Measurements from ENCODE around the gene NUDT19.
"Not testable (repeated sequence)": the region's sequence is repeated elsewhere in the genome, so short reads cannot be mapped to it uniquely, and the experiment has no call there.

The NUDT19 gene

GRCh38 chr19:32691291-32691951 lies at the start of gene NUDT19:
Gene NUDT19, plus strand, starts transcription at chr19:32691821. Its CDS starts 140 bp downstream, at chr19:32691961.
- peak within 1 kb of the TSS; percentile 84 for H3K27ac ChIP-seq
- TF ChIP-seq CTCF (IDR thresholded peaks at IDR 0.05) (no peak), ZFX (IDR thresholded peaks at IDR 0.05; ENCODE audit: borderline replicate concordance) (no peak)

- no peak overlapping the region for H3K27ac ChIP-seq
- TF ChIP-seq ZFX (IDR thresholded peaks at IDR 0.05; ENCODE audit: borderline replicate concordance) (no peak), CTCF (IDR thresholded peaks at IDR 0.05) (no peak)
These were observed 48.9 kb upstream of the NUDT19 start for GRCh38 chr19:32642771-32643170.

- no peak overlapping the region for H3K27ac ChIP-seq
- TF ChIP-seq CTCF (IDR thresholded peaks at IDR 0.05) (no peak), ZFX (IDR thresholded peaks at IDR 0.05; ENCODE audit: borderline replicate concordance) (no peak)
These were observed 45.1 kb upstream of the NUDT19 start for GRCh38 chr19:32646556-32646955.

GRCh38 chr19:32647361-32647760 lies 44.3 kb upstream of the NUDT19 start:
- TF ChIP-seq ZFX (IDR thresholded peaks at IDR 0.05; ENCODE audit: borderline replicate concordance) (no peak), CTCF (IDR thresholded peaks at IDR 0.05) (no peak)
- H3K27ac ChIP-seq, result no peak overlapping the region

GRCh38 chr19:32649751-32650150 lies 41.9 kb upstream of the NUDT19 start:
- H3K27ac ChIP-seq, result no peak overlapping the region
- TF ChIP-seq ZFX (IDR thresholded peaks at IDR 0.05; ENCODE audit: borderline replicate concordance), result no peak
- TF ChIP-seq CTCF (IDR thresholded peaks at IDR 0.05), result no peak

- no peak overlapping the region for H3K27ac ChIP-seq
- TF ChIP-seq CTCF (IDR thresholded peaks at IDR 0.05), result no peak
- TF ChIP-seq ZFX (IDR thresholded peaks at IDR 0.05; ENCODE audit: borderline replicate concordance), result no peak
These were observed 41.0 kb upstream of the NUDT19 start for GRCh38 chr19:32650671-32651070.

GRCh38 chr19:32651729-32652140 lies 39.9 kb upstream of the NUDT19 start:
- no peak for TF ChIP-seq CTCF (IDR thresholded peaks at IDR 0.05)
- no peak for TF ChIP-seq ZFX (IDR thresholded peaks at IDR 0.05; ENCODE audit: borderline replicate concordance)
- H3K27ac ChIP-seq, result no peak overlapping the region

- not testable (repeated sequence) for H3K27ac ChIP-seq
These were observed 39.3 kb upstream of the NUDT19 start for GRCh38 chr19:32652331-32652730.
